HG03095 (cell line): ENCODE measurements around the gene DNAI7.

Experiments
- ATAC-seq: cut with Tn5 transposase; IDR thresholded peaks from one replicate; pipeline ENCODE4 v1.9.1; 2021; ENCODE audit warnings: moderate library complexity; ENCODE audit not compliant: unreplicated experiment

DNAI7 gene

GRCh38 chr12:25195056-25195971 is at the start of gene DNAI7, which contains the start of gene ETFRF1:
TSS of gene DNAI7 (minus strand) at chr12:25195160. CDS start at chr12:25195078, 82 bp downstream.
TSS of gene ETFRF1 (plus strand) at chr12:25195237. CDS start at chr12:25203957, 8,720 bp downstream.
- ATAC-seq, result peak; percentile 92

DNA sequence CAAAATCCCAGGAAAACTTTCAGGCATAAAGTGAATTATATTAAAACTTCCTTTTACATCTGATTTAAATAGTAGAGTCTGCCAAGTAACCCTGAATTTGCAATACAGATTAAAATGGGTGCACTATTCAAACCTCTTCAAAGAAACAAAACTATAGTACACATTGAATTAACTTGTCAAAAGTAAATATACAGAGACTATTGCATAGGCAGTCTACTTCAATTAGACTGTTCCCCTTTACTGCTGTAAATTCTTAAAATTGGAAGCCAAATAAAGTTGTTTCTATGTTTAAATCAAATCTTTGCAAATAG is 48.7 kb upstream of the DNAI7 start:
- ATAC-seq, result no peak

DNA sequence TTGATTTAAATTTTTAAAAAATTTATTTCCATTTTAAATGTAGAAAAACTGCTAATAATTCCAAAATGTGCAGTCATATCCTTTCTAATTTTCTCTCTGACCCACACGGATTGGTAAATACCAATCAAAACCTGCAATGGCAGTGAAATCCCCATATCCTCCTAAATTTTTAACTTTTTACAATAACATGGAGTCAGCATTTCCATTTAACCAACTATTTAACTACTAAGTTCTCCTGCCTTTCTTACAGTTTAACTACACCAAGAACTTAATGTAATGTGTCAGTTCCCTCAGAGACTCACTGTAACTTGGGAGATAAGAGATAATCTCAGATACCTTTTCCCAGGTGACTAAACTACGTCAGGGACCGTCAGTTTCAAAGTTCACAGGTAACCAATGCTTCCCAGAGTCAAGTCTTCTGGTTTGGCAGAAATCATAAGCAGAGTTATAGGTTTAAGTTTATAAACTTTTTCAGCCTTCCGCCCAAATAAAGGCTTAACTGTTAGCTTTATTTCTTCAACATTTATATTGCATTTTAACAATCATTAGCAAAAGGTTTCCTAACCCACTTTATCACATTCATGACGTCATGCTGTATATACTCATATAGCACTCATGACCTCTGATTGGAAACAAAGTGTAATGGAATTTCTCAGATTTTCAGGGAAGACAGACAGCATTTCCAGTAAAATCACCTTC is 48.2 kb upstream of the DNAI7 start:
- ATAC-seq, result no peak

DNA sequence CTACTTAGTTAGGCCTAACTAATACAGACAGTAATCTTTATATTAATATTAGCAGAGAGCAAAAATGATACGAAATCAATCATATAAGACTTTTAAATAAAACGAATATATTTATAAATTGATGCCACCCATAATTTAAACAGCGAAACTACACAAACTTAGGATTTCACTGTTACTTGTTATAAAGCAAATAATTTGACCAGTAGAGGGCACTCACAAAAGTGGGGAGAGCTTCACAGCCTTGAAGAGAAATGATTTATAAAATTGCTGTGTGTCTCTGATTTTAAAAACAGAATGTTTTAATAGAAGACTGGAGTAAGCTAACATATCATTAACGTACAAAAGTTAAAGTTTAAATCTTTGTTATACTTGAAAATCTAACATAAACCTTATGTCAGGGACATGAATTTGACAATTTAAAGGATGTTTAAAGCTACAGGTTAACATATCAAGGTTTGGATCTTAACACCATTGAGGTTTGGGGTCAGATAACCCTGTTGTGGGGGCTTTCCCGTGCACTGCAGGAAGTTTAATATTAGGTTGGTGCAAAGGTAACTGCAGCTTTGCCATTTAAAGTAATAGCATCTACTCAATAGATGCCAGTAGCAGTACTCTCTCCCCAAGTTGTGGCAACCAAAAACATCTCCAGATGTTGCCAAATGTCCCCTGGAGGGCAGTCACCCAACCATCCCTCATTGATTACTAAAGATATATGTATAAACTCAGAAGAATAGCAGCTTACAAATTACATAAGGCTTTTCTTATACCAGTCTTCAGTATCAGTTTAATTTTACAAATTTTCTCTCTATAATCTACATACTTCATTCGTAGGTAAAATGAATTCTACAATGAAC is 46.4 kb upstream of the DNAI7 start:
- peak; percentile 60 for ATAC-seq

- no peak for ATAC-seq
Measured at GRCh38 chr12:25236626-25237025, 41.7 kb upstream of the DNAI7 start.

- ATAC-seq, result no peak
Measured at GRCh38 chr12:25236190-25236589, 41.2 kb upstream of the DNAI7 start.

DNA sequence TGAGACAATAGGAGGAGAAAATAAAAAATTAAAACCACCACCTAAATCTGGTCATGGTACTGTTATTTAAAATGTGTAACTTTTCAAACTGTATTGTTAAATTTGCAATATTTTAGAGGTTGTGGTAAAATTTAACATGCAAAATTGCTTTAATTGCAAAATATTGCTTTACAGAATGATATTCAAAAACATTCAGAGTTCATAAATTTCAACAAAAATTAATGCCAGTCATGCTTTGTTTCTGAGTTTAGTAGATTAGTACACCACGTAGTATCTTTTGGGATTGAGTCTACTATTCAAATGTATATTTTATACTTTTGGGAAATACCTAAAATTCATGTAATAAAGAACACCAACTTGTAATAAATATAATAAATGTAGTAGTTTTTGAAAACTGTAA is 18.4 kb upstream of the DNAI7 start:
- no peak for ATAC-seq

GRCh38 chr12:25208554-25208953 is 13.6 kb upstream of the DNAI7 start:
- no peak for ATAC-seq

DNA sequence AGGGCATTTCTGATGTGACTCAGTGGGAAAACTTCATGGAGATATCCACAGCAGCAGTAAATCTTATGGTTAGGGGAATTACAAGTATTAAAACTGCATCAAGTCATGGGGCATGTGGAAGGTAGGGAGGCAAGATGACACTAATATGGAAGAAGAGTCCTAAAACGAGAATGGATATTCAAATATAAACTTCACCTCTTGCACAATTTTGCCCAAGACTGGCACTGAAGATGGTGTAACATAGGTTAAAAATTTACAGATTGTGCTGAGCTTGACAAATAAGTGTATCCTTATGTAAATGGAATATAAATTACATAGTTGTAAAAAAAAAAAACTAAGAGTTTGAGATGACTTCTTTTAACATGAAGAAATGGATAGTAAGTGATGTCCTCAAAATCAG is 12.9 kb upstream of the DNAI7 start:
- no peak for ATAC-seq

GRCh38 chr12:25207411-25207810 is 12.5 kb upstream of the DNAI7 start:
- ATAC-seq, result no peak

- no peak for ATAC-seq
Measured at GRCh38 chr12:25202137-25202536, 7.2 kb upstream of the DNAI7 start.

GRCh38 chr12:25200703-25201102 is 5.7 kb upstream of the DNAI7 start:
- no peak for ATAC-seq

DNA sequence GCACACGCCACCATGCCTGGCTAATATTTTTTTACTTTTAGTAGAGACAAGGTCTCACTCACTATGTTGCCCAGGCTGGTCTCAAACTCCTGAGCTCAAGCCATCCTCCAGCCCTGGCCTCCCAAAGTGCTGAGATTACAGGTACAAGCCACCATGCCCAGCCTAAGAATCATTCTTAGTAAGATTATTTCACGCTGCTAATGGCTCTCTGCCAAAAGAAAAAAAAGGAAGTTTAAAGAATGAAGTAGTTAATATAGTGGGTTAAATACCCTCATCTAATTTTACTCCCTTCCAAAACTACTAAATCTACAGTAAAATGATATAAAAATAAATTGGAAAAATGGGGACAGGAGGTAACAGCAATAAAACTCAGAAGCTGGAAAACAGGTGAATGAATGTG is 2.6 kb upstream of the DNAI7 start:
- ATAC-seq, result no peak

DNA sequence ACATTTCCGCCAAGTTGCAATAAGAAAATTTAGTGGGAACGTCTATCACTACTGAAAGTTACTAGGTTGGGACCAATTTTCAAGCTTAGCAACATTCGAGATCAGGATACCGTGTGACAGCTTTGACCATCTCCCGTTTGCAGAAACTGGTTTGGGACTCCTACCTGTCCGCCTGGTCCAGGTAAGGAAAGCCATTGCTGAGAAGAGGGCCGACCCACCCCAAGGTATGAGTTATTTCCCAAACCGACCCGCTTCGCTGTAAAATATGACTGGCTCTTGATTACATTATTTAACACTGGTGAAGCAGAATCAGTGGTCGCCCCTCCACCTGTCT is 271 bp downstream of the DNAI7 start:
- no peak for ATAC-seq

GRCh38 chr12:25194214-25194613 is 746 bp downstream of the DNAI7 start:
- no peak for ATAC-seq

GRCh38 chr12:25190793-25191192 is 4.2 kb downstream of the DNAI7 start:
- no peak for ATAC-seq

DNA sequence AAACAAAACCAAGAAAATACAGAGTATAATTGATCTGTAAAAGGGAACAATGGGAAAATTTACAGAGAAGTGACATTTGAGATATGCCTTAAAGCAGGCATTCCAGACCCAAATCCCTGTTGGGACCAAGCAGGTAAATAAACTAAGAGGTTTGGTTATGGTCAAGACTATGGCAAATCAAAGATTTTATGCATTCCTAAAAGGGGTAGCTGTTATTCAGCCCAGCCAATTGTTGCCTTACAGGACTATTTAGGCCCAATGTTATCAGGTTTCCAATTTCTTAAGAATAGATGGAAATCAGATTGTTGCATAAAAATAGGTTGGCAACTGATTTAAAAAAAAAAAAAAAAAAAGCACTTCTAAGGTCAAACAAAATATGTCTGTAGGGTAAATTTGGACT is 5.3 kb downstream of the DNAI7 start:
- ATAC-seq, result no peak

GRCh38 chr12:25187781-25188180 is 7.2 kb downstream of the DNAI7 start:
- no peak for ATAC-seq

DNA sequence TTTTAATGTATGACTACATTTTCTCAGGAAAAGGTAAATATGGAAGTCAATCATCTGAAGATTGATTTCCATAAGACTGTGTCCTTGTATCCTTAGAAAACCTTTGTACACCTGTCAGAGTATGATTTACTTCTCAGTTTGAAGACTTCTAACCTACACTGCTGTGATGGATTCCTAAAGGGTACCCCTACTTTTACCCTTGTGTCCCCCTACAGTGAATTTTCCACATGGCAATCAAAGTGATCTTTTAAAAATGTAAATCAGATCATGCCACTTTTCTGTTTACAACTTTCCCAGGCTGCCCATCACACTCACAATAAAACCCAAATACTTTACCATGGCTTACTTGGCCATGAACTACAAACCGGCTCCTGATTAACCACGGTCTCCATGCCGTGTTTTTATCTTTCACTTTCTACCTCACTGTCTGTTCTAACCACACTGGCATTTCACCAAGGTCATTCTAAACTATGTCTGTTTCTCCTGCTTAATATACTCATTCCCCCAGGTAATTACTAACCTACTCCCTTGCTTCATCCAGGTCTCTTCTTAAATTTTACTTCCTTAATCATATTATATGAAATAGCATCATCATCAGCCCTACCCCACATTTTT is 8.1 kb downstream of the DNAI7 start:
- ATAC-seq, result peak; percentile 82

GRCh38 chr12:25186038-25186787 is 8.7 kb downstream of the DNAI7 start:
- no peak for ATAC-seq
